Nephron progenitor cell (in vitro differentiated cells): ENCODE results near the gene CXXC1.

Experiments
- DNase-seq: peaks from one replicate; pipeline ENCODE4 v3.0.0; 2021
- H3K27ac Mint-ChIP-seq: 2 replicates; pipeline ENCODE4 v1.8.0; 2021; ENCODE audit warnings: mild to moderate bottlenecking, moderate library complexity, mixed read lengths
- H3K27me3 Mint-ChIP-seq: 2 replicates; pipeline ENCODE4 v1.8.0; 2021; ENCODE audit warnings: mild to moderate bottlenecking, low read depth, mixed read lengths; ENCODE audit not compliant: poor library complexity
- H3K36me3 Mint-ChIP-seq: 2 replicates; pipeline ENCODE4 v1.8.0; 2021; ENCODE audit warnings: low read depth, mixed read lengths
- H3K4me1 Mint-ChIP-seq: 2 replicates; pipeline ENCODE4 v1.8.0; 2021; ENCODE audit warnings: mixed read lengths
- H3K4me3 Mint-ChIP-seq: 2 replicates; pipeline ENCODE4 v1.8.0; 2021; ENCODE audit warnings: mild to moderate bottlenecking, moderate library complexity, mixed read lengths
- H3K9me3 Mint-ChIP-seq: 2 replicates; pipeline ENCODE4 v1.8.0; 2021; ENCODE audit warnings: mild to moderate bottlenecking, moderate library complexity, mixed read lengths
- CTCF ChIP-seq: fragments of 200-600 bp; sonication (generic); IDR thresholded peaks from 2 replicates; pipeline ENCODE4 v1.5.0; 2021; ENCODE audit warnings: antibody characterized with exemption

Gene CXXC1

GRCh38 chr18:50287441-50288347 lies at the start of gene CXXC1:
Gene CXXC1, minus strand, starts transcription at chr18:50287692. Its CDS starts 103 bp downstream, at chr18:50287589.
- H3K36me3 Mint-ChIP-seq, result peaks cover 28% of the 10 kb centered on the region
- no peaks in the 10 kb centered on the region for H3K9me3 Mint-ChIP-seq
- peak within 1 kb of the TSS; percentile 99 for H3K27ac Mint-ChIP-seq
- peak within 1 kb of the TSS; percentile 97 for H3K4me3 Mint-ChIP-seq
- peak; percentile 94 for DNase-seq
- H3K4me1 Mint-ChIP-seq, result peaks cover 23% of the 10 kb centered on the region
- peak; percentile 48 for TF ChIP-seq CTCF
- peaks cover 6% of the 10 kb centered on the region for H3K27me3 Mint-ChIP-seq

DNA sequence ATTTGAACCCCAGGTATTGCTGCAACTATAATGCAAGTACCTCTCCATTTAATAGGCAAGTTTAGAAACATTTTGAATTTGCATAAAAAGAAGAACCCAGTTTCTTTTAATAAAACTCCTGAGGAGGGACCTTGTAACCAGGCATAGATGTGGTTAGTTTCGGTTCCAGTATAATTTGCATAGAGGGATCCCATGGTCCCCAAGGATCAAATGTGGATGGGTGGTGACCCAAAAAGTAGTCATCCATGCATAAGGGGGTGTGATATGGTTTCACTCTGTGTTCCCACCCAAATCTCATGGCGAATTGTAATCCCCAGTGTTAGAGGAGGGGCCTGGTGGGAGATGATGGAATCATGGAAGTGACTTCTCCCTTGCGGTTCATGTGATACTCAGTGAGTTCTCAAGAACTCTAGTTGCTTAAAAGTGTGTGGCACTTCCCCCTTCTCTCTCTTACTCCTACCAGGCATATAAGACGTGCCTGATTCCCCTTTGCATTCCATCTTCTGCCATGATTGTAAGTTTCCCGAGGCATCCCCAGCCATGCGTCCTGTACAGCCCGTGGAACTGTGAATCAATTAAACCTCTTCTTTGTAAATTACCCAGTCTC lies 47.2 kb upstream of the CXXC1 start:
- Mint-ChIP-seq H3K4me1 (peaks cover 32% of the 10 kb centered on the region), H3K9me3 (peaks cover 11% of the 10 kb centered on the region), H3K27me3 (peaks cover 3% of the 10 kb centered on the region), H3K27ac (no peak overlapping the region), H3K36me3 (no peaks in the 10 kb centered on the region), H3K4me3 (no peak overlapping the region)
- no peak for TF ChIP-seq CTCF
- DNase-seq, result no peak

GRCh38 chr18:50331691-50332090 lies 44.2 kb upstream of the CXXC1 start:
- no peak for DNase-seq
- Mint-ChIP-seq H3K4me1 (peaks cover 10% of the 10 kb centered on the region), H3K36me3 (no peaks in the 10 kb centered on the region), H3K9me3 (peaks cover 11% of the 10 kb centered on the region), H3K27ac (no peak overlapping the region), H3K4me3 (no peak overlapping the region), H3K27me3 (peaks cover 3% of the 10 kb centered on the region)
- TF ChIP-seq CTCF, result no peak

DNA sequence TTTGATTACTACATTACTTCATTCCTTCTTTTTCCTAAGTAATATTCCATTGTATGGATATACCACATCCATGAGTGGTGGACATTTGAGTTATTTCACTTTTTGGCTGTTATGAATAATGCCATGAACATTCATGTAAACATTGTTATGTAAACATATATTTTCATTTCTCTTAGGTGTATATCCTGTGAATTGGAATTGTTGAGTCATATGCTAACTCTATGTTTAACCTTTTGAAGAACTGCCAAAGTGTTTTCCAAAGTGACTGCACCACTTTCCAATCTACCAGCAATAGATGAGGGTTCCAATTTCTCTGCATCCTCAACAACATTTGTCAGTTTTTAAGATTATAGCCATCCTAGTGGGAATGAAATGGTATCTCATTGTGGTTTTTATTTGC lies 42.7 kb upstream of the CXXC1 start:
- H3K27ac Mint-ChIP-seq, result no peak overlapping the region
- no peaks in the 10 kb centered on the region for H3K36me3 Mint-ChIP-seq
- H3K4me1 Mint-ChIP-seq, result no peaks in the 10 kb centered on the region
- TF ChIP-seq CTCF, result no peak
- H3K4me3 Mint-ChIP-seq, result no peak overlapping the region
- peaks cover 11% of the 10 kb centered on the region for H3K9me3 Mint-ChIP-seq
- DNase-seq, result no peak
- H3K27me3 Mint-ChIP-seq, result peaks cover 10% of the 10 kb centered on the region

DNA sequence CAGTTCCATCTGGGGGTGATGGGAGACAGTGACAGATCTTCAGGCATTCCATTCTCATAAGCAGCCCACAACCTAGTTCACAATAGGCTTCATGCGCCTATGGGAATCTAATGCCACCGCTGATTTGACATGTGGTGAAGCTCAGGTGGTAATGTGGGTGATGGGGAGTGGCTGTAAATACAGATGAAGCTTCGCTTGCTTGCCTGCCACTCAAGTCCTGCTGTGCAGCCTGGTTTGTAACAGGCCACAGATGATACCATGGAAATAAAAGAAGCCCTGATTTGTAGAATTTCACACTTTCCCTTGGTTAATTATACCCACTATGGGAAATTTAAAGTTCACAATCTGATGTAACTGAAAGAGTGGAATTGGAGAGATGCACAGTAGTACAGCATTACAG lies 40.5 kb upstream of the CXXC1 start:
- Mint-ChIP-seq H3K36me3 (no peaks in the 10 kb centered on the region), H3K9me3 (peaks cover 11% of the 10 kb centered on the region), H3K4me1 (no peaks in the 10 kb centered on the region), H3K4me3 (no peak overlapping the region), H3K27ac (no peak overlapping the region), H3K27me3 (peaks cover 14% of the 10 kb centered on the region)
- no peak for TF ChIP-seq CTCF
- DNase-seq, result no peak
